ENCODE measurements around the gene NIT1. TPM values are rescaled to one million over a fixed set of nuclear protein-coding genes. Genes with fewer than 3 reads are reported as not detected.

The NIT1 gene
- total and polyA plus RNA-seq, 2 of the 8 experiments (the other 6 are each of a cell fraction or from before 2014, with no cell fraction given), result 33.0 to 40.4 TPM

- no peak within 1 kb of the TSS for H3K23ac ChIP-seq (ENCODE audit: insufficient read length)
- ChIA-PET POLR2A (ENCODE audit: partially characterized antibody) (interaction anchor here (0.6 to 5.3 kb wide), 11 partner anchors 14 to 108 kb away, joined by 3 to 32 read pairs (median 6); partner anchors contain the start of genes ARHGAP30, DEDD, F11R and NIT1), CTCF (ENCODE audit: partially characterized antibody) (interaction anchor here (0.6 to 10.0 kb wide), 35 partner anchors 8 to 415 kb away, joined by 3 to 282 read pairs (median 4); partner anchors contain the start of genes ARHGAP30, F11R, ITLN2 and NECTIN4)
- DNase-seq (ENCODE audit: low read depth in 1 of 2, low spot score in 2 of 2) (peak in 1 of 2 experiments; percentile 87), FAIRE-seq (peak; percentile 32)
- H3K27me3 ChIP-seq (replicated peaks in 1 of 4; ENCODE audit: control insufficient read depth in 3 of 4, extremely low read depth in 1 of 4, insufficient read depth in 3 of 4, low read length in 3 of 4), result no peaks in the 10 kb centered on the region
- H3K79me1 ChIP-seq (ENCODE audit: low read depth, low read length), result peaks cover 3% of the 10 kb centered on the region; the same call in 1 of the 2 replicates
- peaks cover 0 to 6% (median 0%) of the 10 kb centered on the region in 4 experiments; a peak in 2 of 7 replicates for H3K4me1 ChIP-seq (replicated peaks in 1 of 4; ENCODE audit: control insufficient read depth in 3 of 4, insufficient read depth in 4 of 4, low read length in 3 of 4)
- peak within 1 kb of the TSS; percentile 81; the same call in 1 of the 2 replicates for H2BK5ac ChIP-seq (ENCODE audit: low read depth, low read length)
- no peak within 1 kb of the TSS for H3K56ac ChIP-seq (replicated peaks; ENCODE audit: insufficient read length, low read depth, low read length)
- 4% methylated on average over 55 of the region's 71 CpGs; no CpG with 5 or more reads in 1 of the 2 experiments for WGBS, 2 experiments (ENCODE audit: extremely low coverage in 1 of 2, insufficient coverage in 1 of 2, insufficient read length in 1 of 2, insufficient replicate concordance in 2 of 2, low coverage in 1 of 2, low lambda C conversion rate in 2 of 2, missing lambda C conversion rate in 1 of 2)
- peak within 1 kb of the TSS; percentile 63; the same call in 1 of the 2 replicates for H4K8ac ChIP-seq (ENCODE audit: extremely low read depth, insufficient read depth, low read length)
- H3K9me3 ChIP-seq (ENCODE audit: insufficient read depth in 2 of 2, low read depth in 1 of 2, low read length in 1 of 2), result no peaks in the 10 kb centered on the region
- peak within 1 kb of the TSS; percentile 99 for H2AFZ ChIP-seq (ENCODE audit: low read length)
- no peak within 1 kb of the TSS for H2BK120ac ChIP-seq (replicated peaks; ENCODE audit: low read depth, low read length)
- H3K79me2 ChIP-seq (ENCODE audit: control insufficient read depth in 1 of 2, insufficient read depth in 2 of 2, low read length in 2 of 2), result no peaks in the 10 kb centered on the region
- no peak within 1 kb of the TSS for H2AK5ac ChIP-seq (ENCODE audit: low read depth, low read length)
- peak within 1 kb of the TSS; percentile 48 to 99 for H3K4me2 ChIP-seq (ENCODE audit: insufficient read depth in 1 of 2, low read depth in 2 of 2, low read length in 2 of 2)
- no peak within 1 kb of the TSS for H3K27ac ChIP-seq (ENCODE audit: low read depth, low read length)
- peak within 1 kb of the TSS; percentile 73; the same call in 1 of the 2 replicates for H2BK20ac ChIP-seq (ENCODE audit: low read length)
- H3K4ac ChIP-seq (replicated peaks; ENCODE audit: insufficient read length, low read depth, low read length), result no peak within 1 kb of the TSS
- peak within 1 kb of the TSS; percentile 75 for H4K5ac ChIP-seq (ENCODE audit: insufficient read length, low read depth, low read length)
- no peak within 1 kb of the TSS for H4K91ac ChIP-seq (replicated peaks; ENCODE audit: insufficient read length, low read length)
- peaks cover 13% of the 10 kb centered on the region for H3K23me2 ChIP-seq (ENCODE audit: low read depth, low read length)
- H2BK15ac ChIP-seq (ENCODE audit: low read length), result peak within 1 kb of the TSS; percentile 88; the same call in 1 of the 2 replicates
- no peaks in the 10 kb centered on the region for H4K20me1 ChIP-seq (replicated peaks in 1 of 2; ENCODE audit: control insufficient read depth in 1 of 2, insufficient read depth in 2 of 2, low read length in 2 of 2)
- H2BK12ac ChIP-seq (ENCODE audit: low read depth, low read length), result no peak within 1 kb of the TSS; the same call in 1 of the 2 replicates
- peaks cover 0 to 14% (median 6%) of the 10 kb centered on the region in 4 experiments; a peak in 5 of 8 replicates for H3K36me3 ChIP-seq (ENCODE audit: control insufficient read depth in 2 of 4, insufficient read depth in 4 of 4, low read length in 3 of 4)
- no peak within 1 kb of the TSS for H3K14ac ChIP-seq (ENCODE audit: insufficient read length)
- peak within 1 kb of the TSS; percentile 29 to 69 (median 50); a peak in 6 of 7 replicates for H3K9ac ChIP-seq (replicated peaks in 1 of 4; ENCODE audit: extremely low read depth in 1 of 4, low read depth in 3 of 4, low read length in 3 of 4)
- peak within 1 kb of the TSS; percentile 63 to 89 (median 71) for H3K4me3 ChIP-seq (ENCODE audit: extremely low read depth in 1 of 4, insufficient read depth in 2 of 4, low read depth in 3 of 4, low read length in 4 of 4)
- peak within 1 kb of the TSS; percentile 71 for H3K18ac ChIP-seq (ENCODE audit: extremely low read depth, low read length)
- TF ChIP-seq EGR1 (IDR thresholded peaks at IDR 0.05; ENCODE audit: borderline replicate concordance, low read depth, low read length) (no peak), ATF2 (IDR thresholded peaks at IDR 0.05; ENCODE audit: low read length) (no peak), EZH2 (IDR thresholded peaks at IDR 0.05; ENCODE audit: low read depth, low read length, severe bottlenecking) (no peak), YY1 (IDR thresholded peaks at IDR 0.05; ENCODE audit: low read depth, low read length) (no peak), PHF8 (conservative IDR thresholded peaks at IDR 0.05; ENCODE audit: low read depth, low read length) (peak; percentile 63; the same call in 1 of the 2 replicates), MAFK (IDR thresholded peaks at IDR 0.05; ENCODE audit: low read depth, low read length) (no peak), HDAC6 (IDR thresholded peaks at IDR 0.05; ENCODE audit: low read depth, low read length) (no peak), SUZ12 (IDR thresholded peaks at IDR 0.05; ENCODE audit: low read length) (no peak), RXRA (IDR thresholded peaks at IDR 0.05; ENCODE audit: insufficient read depth, low read depth, low read length) (no peak)
Observed at GRCh38 chr1:161098210-161099068, 19.5 kb upstream of the NIT1 start, which contains the start of gene KLHDC9. KLHDC9 (plus strand) TSS chr1:161098361; CDS start chr1:161098536, 175 bp downstream.

Data from H1 (cell line).